ENCODE measurements around the gene MSL1. TPM values are rescaled to one million over a fixed set of nuclear protein-coding genes. Genes with fewer than 3 reads are reported as not detected.

Gene MSL1, protein sequence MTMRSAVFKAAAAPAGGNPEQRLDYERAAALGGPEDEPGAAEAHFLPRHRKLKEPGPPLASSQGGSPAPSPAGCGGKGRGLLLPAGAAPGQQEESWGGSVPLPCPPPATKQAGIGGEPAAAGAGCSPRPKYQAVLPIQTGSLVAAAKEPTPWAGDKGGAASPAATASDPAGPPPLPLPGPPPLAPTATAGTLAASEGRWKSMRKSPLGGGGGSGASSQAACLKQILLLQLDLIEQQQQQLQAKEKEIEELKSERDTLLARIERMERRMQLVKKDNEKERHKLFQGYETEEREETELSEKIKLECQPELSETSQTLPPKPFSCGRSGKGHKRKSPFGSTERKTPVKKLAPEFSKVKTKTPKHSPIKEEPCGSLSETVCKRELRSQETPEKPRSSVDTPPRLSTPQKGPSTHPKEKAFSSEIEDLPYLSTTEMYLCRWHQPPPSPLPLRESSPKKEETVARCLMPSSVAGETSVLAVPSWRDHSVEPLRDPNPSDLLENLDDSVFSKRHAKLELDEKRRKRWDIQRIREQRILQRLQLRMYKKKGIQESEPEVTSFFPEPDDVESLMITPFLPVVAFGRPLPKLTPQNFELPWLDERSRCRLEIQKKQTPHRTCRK
- 81.7 TPM for total RNA-seq
- 100 to 1,000 TPM in 6 of 8 donors, 10 to 100 TPM in 2; 94.0 to 124 (median 105) TPM for polyA plus RNA-seq (ENCODE audit: insufficient read depth in 1 of 8, insufficient read length in 8 of 8, low replicate concordance in 1 of 8)
- long read RNA-seq, donor 1, full-length matches to known transcripts = 21 of 21 reads
- long read RNA-seq, donor 1, partial matches to known transcripts = 0 of 21 reads
- long read RNA-seq, donor 1, other reads (novel, unspliced or antisense) = 0 of 21 reads
- long read RNA-seq, donor 2, partial matches to known transcripts = 0 of 5 reads
- long read RNA-seq, donor 2, other reads (novel, unspliced or antisense) = 0 of 5 reads
- long read RNA-seq, donor 3, full-length matches to known transcripts = 49 of 49 reads
- long read RNA-seq, donor 3, partial matches to known transcripts = 0 of 49 reads
- long read RNA-seq, donor 3, other reads (novel, unspliced or antisense) = 0 of 49 reads
- long read RNA-seq, donor 4, full-length matches to known transcripts = 18 of 27 reads
- long read RNA-seq, donor 4, partial matches to known transcripts = 9 of 27 reads
- long read RNA-seq, donor 4, other reads (novel, unspliced or antisense) = 0 of 27 reads
- long read RNA-seq, donor 5, full-length matches to known transcripts = 74 of 93 reads
- long read RNA-seq, donor 5, partial matches to known transcripts = 19 of 93 reads
- long read RNA-seq, donor 5, other reads (novel, unspliced or antisense) = 0 of 93 reads
- long read RNA-seq, donor 6, full-length matches to known transcripts = 27 of 27 reads
- long read RNA-seq, donor 6, partial matches to known transcripts = 0 of 27 reads
- long read RNA-seq, donor 6, other reads (novel, unspliced or antisense) = 0 of 27 reads
- long read RNA-seq, donor 7, full-length matches to known transcripts = 24 of 24 reads
- long read RNA-seq, donor 7, partial matches to known transcripts = 0 of 24 reads
- long read RNA-seq, donor 7, other reads (novel, unspliced or antisense) = 0 of 24 reads
- long read RNA-seq, donor 8, full-length matches to known transcripts = 5 of 5 reads
- long read RNA-seq, donor 8, partial matches to known transcripts = 0 of 5 reads
- long read RNA-seq, donor 8, other reads (novel, unspliced or antisense) = 0 of 5 reads
- long read RNA-seq, donor 9, full-length matches to known transcripts = 15 of 28 reads
- long read RNA-seq, donor 9, partial matches to known transcripts = 13 of 28 reads
- long read RNA-seq, donor 9, other reads (novel, unspliced or antisense) = 0 of 28 reads
- long read RNA-seq, donor 10, full-length matches to known transcripts = 19 of 37 reads
- long read RNA-seq, donor 10, partial matches to known transcripts = 18 of 37 reads
- long read RNA-seq, donor 10, other reads (novel, unspliced or antisense) = 0 of 37 reads
- long read RNA-seq, donor 11, full-length matches to known transcripts = 19 of 19 reads
- long read RNA-seq, donor 11, partial matches to known transcripts = 0 of 19 reads
- long read RNA-seq, donor 11, other reads (novel, unspliced or antisense) = 0 of 19 reads

DNA sequence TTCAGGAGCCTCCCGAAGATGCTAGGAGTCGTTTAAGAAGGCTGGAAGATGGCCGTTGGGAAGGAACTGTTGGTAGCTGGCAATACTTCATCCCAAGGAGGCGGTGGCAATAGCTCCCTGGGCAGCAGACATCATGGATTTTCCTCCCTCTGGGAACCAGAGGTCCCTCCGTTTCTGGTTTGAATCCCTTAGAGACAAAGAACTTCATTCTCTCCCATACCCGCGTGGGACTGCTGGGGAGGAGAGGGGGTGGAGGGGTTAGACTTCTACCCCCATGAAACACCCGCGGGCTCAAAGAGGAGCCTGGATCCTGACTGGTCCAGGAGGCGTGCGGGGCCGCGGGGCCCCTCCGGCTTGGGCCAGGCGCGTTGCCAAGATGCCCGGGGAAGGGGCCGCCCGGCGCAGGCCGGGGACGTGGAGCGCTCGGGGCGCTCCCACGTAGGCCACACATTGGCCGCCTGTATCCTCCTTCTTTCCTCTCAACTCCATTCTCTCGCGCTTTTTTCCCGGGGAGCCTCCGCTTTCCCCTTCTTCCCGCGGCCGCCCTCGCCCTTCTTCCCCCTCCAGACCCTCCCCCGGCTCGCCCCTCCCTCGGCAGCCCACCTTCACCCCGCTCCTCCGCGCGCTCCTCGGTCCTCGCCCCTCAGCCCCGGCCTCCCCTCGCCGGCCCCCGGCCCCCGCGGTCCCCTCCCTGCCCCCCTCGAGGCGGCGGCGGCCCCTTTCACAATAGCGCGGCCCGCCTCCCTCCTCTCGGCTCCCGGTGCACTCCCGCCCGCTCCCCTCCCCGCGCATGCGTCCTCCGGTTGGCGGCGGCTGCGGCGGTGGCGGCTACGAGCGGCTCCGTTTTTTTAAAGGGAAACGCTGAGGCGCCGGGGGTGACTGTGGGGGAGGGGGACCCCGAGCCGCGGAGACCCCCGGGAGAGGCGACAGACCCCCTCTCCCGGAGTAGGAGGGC, at the start of gene MSL1:
MSL1 (plus strand) TSS at position 791 of the 955 bp plus-strand sequence. CDS start 642 bp downstream, outside the sequence.
- Histone ChIP-seq H3K36me3 (ENCODE audit: control insufficient read depth, insufficient read depth, low read length) (peaks cover 19% of the 10 kb centered on the region), H3K27me3 (ENCODE audit: control insufficient read depth, insufficient read depth, low read length) (no peaks in the 10 kb centered on the region), H3K4me1 (ENCODE audit: control insufficient read depth, insufficient read depth, low read length) (peaks cover 22% of the 10 kb centered on the region), H3K27ac (ENCODE audit: low read length) (peak within 1 kb of the TSS; percentile 98), H3K9me3 (replicated peaks; ENCODE audit: control insufficient read depth, low read depth, low read length) (no peaks in the 10 kb centered on the region), H3K4me3 (ENCODE audit: low read length) (peak within 1 kb of the TSS; percentile 96)
- under 1% methylated on average over 47 of the region's 82 CpGs for WGBS (ENCODE audit: insufficient coverage)
- DNase-seq = peak; percentile 95

GRCh38 chr17:40072040-40072734, 49.6 kb upstream of the MSL1 start:
- Histone ChIP-seq H3K36me3 (ENCODE audit: control insufficient read depth, insufficient read depth, low read length) (peaks cover 36% of the 10 kb centered on the region), H3K27ac (ENCODE audit: low read length) (peak overlapping the region; percentile 96), H3K9me3 (replicated peaks; ENCODE audit: control insufficient read depth, low read depth, low read length) (no peaks in the 10 kb centered on the region), H3K4me3 (ENCODE audit: low read length) (no peak overlapping the region), H3K4me1 (ENCODE audit: control insufficient read depth, insufficient read depth, low read length) (peaks cover 90% of the 10 kb centered on the region), H3K27me3 (ENCODE audit: control insufficient read depth, insufficient read depth, low read length) (no peaks in the 10 kb centered on the region)
- WGBS (ENCODE audit: insufficient coverage) = 30% methylated on average over 16 of the region's 19 CpGs
- DNase-seq = peak; percentile 86

DNA sequence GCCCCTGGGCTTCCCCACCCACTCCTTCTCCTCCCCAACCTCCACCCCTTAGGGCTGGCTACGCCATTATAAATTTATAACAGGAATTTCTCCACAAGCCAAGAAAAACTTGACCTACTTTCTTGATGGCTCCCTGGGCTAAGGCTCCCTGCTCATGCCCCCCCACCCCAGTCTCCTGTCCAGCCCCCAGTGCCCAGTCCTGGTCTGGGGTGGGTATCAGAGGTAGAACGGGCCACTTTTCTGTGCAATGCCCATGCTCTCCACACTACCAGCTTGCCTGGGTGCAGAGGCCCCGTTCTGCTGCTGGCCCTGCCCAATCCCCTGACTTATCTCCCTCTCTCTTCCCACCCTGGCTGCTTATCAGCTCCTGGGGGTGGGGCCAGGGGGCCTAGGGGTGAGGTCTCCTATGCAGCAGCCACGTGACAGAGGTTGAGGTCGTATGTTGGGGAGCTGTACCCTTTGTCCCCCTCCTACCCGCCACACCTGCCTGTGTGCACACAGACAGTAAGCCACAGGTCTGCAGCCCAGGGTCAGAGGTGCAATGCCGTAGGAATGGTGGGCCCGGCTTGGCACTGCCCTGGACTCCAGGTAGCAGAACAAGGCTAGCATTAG, 48.9 kb upstream of the MSL1 start:
- peak; percentile 57 for DNase-seq
- H3K9me3 ChIP-seq (replicated peaks; ENCODE audit: control insufficient read depth, low read depth, low read length) = no peaks in the 10 kb centered on the region
- no peaks in the 10 kb centered on the region for H3K27me3 ChIP-seq (ENCODE audit: control insufficient read depth, insufficient read depth, low read length)
- H3K36me3 ChIP-seq (ENCODE audit: control insufficient read depth, insufficient read depth, low read length) = peaks cover 38% of the 10 kb centered on the region
- peak overlapping the region; percentile 96 for H3K27ac ChIP-seq (ENCODE audit: low read length)
- H3K4me1 ChIP-seq (ENCODE audit: control insufficient read depth, insufficient read depth, low read length) = peaks cover 83% of the 10 kb centered on the region
- H3K4me3 ChIP-seq (ENCODE audit: low read length) = no peak overlapping the region
- 33% methylated on average over 3 of the region's 8 CpGs for WGBS (ENCODE audit: insufficient coverage)

DNA sequence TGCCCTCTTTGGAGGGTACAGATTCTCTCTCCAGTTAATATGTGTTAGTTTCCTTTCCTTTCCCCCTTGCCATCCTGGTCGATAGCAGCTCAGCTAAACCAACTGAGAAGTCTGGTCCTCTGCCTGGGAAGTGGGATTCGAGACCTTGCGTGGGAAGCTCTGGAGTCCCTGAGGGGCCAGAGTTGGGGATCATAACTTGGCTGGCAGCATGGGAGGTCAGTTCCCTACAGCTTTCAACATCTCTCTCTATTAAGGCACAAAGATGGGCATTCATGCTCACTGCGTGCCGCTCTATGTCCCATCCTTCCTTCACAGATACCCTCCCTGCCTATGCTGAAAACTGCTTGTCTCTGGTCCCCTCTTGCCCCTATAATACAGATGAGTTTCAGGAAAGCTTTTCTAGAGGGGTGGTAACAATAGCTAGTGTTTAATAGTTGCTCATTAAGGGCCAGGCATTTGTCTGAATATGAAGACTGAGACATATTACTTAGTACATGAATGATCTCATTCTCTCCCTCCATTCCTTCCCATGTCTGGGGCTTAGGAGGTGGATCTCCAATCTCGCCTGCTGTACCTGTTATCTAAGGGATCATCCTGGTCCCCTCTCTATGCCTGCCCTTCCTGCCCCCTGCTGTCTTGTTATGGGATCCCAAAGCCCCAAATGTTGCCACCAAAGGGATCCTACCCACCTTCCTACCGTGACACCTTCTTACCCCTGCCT, 48.2 kb upstream of the MSL1 start:
- H3K27ac ChIP-seq (ENCODE audit: low read length) = peak overlapping the region; percentile 52
- no CpG with 5 or more reads among the region's 7 CpGs for WGBS (ENCODE audit: insufficient coverage)
- no peak overlapping the region for H3K4me3 ChIP-seq (ENCODE audit: low read length)

GRCh38 chr17:40074175-40074512, 47.6 kb upstream of the MSL1 start:
- Histone ChIP-seq H3K4me1 (ENCODE audit: control insufficient read depth, insufficient read depth, low read length) (peaks cover 71% of the 10 kb centered on the region), H3K4me3 (ENCODE audit: low read length) (no peak overlapping the region), H3K27ac (ENCODE audit: low read length) (no peak overlapping the region), H3K36me3 (ENCODE audit: control insufficient read depth, insufficient read depth, low read length) (peaks cover 49% of the 10 kb centered on the region), H3K9me3 (replicated peaks; ENCODE audit: control insufficient read depth, low read depth, low read length) (no peaks in the 10 kb centered on the region), H3K27me3 (ENCODE audit: control insufficient read depth, insufficient read depth, low read length) (no peaks in the 10 kb centered on the region)
- WGBS (ENCODE audit: insufficient coverage) = 94% methylated on average over 2 of the region's 8 CpGs
- no peak for DNase-seq

More for the DNA sequence above, 48.2 kb upstream of the MSL1 start:
- Histone ChIP-seq H3K27me3 (ENCODE audit: control insufficient read depth, insufficient read depth, low read length) (no peaks in the 10 kb centered on the region), H3K36me3 (ENCODE audit: control insufficient read depth, insufficient read depth, low read length) (peaks cover 45% of the 10 kb centered on the region), H3K4me1 (ENCODE audit: control insufficient read depth, insufficient read depth, low read length) (peaks cover 75% of the 10 kb centered on the region), H3K9me3 (replicated peaks; ENCODE audit: control insufficient read depth, low read depth, low read length) (no peaks in the 10 kb centered on the region)
- DNase-seq = no peak

GRCh38 chr17:40074871-40075200, 46.9 kb upstream of the MSL1 start:
- Histone ChIP-seq H3K27ac (ENCODE audit: low read length) (no peak overlapping the region), H3K4me1 (ENCODE audit: control insufficient read depth, insufficient read depth, low read length) (peaks cover 64% of the 10 kb centered on the region), H3K36me3 (ENCODE audit: control insufficient read depth, insufficient read depth, low read length) (peaks cover 55% of the 10 kb centered on the region), H3K4me3 (ENCODE audit: low read length) (no peak overlapping the region), H3K9me3 (replicated peaks; ENCODE audit: control insufficient read depth, low read depth, low read length) (no peaks in the 10 kb centered on the region), H3K27me3 (ENCODE audit: control insufficient read depth, insufficient read depth, low read length) (no peaks in the 10 kb centered on the region)
- no peak for DNase-seq
- WGBS (ENCODE audit: insufficient coverage) = 67% methylated on average over 6 of the region's 6 CpGs

DNA sequence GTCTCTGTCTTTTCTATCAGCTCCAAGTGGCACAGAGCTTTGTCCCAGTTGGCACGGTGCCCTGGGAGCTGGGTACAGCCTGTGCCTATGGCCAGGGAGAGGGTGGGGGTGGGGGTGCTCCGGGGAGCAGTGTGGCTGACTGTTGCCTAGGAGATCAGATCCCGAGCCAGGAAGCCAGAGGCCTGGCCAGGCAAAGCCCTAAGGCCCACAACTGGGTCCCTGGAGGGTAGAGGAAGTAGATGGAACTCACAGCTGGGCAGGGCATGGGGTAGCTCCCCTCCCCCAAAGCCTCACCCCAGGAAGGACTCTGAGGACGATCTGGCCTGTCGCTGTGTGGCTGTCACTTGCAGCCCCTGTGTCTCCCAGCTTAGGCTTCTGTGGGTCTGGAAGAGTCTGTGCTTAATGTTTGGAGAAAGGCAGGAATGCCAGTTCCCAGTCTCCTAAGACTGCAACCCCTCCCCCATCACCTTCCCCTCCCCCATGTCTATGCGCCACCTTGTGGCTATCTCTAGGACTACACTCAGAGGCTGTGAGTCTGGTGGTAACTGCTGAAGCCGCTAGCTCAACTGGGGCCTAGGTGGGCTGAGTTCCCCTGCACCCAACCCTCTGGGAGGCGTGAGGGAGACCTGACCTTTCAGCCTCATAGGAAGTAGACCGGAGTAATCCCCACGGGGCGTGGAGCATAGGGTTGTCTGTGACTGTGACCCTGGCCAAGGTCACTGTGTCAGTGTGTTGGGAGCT, 46.4 kb upstream of the MSL1 start:
- peak; percentile 78 for DNase-seq
- no peaks in the 10 kb centered on the region for H3K27me3 ChIP-seq (ENCODE audit: control insufficient read depth, insufficient read depth, low read length)
- H3K4me1 ChIP-seq (ENCODE audit: control insufficient read depth, insufficient read depth, low read length) = peaks cover 59% of the 10 kb centered on the region
- H3K36me3 ChIP-seq (ENCODE audit: control insufficient read depth, insufficient read depth, low read length) = peaks cover 61% of the 10 kb centered on the region
- no peak overlapping the region for H3K4me3 ChIP-seq (ENCODE audit: low read length)
- H3K27ac ChIP-seq (ENCODE audit: low read length) = peak overlapping the region; percentile 76
- 9% methylated on average over 8 of the region's 11 CpGs for WGBS (ENCODE audit: insufficient coverage)
- no peaks in the 10 kb centered on the region for H3K9me3 ChIP-seq (replicated peaks; ENCODE audit: control insufficient read depth, low read depth, low read length)
